Stomach (tissue), 9 donors: ENCODE measurements around the gene IL33. TPM values are rescaled to one million over a fixed set of nuclear protein-coding genes. Genes with fewer than 3 reads are reported as not detected.

ENCODE experiments used
- DNase-seq, 2 donors: peaks; one replicate each; pipeline versions ENCODE4 v3.0.0 to v3.0.0-alpha.2; 2013 to 2019
- H3K27ac ChIP-seq, 5 donors: fragments of 200-600 bp in 4 of 5; sonication (generic) in 4 of 5; one replicate each; pipeline ENCODE4 v1.5.1; 2013 to 2019; ENCODE audit warnings: mild to moderate bottlenecking in 1 of 5, moderate library complexity in 1 of 5
- H3K27me3 ChIP-seq, 3 donors: fragments of 200-600 bp; sonication (generic); one replicate each; pipeline ENCODE4 v1.5.1; 2017 to 2019; ENCODE audit warnings: mixed run types in 1 of 3
- H3K36me3 ChIP-seq, 4 donors: fragments of 200-600 bp; sonication (generic); 1 replicate in 3 of 4; 2 replicates in 1 of 4; pipeline ENCODE4 v1.5.1; 2016 to 2019
- H3K4me1 ChIP-seq, 4 donors: fragments of 200-600 bp; sonication (generic); one replicate each; pipeline ENCODE4 v1.5.1; 2016 to 2019
- H3K4me3 ChIP-seq, 4 donors: fragments of 200-600 bp; sonication (generic) in 3 of 4; one replicate each; pipeline ENCODE4 v1.5.1; 2016 to 2019; ENCODE audit warnings: mild to moderate bottlenecking in 1 of 4
- H3K9me3 ChIP-seq, 4 donors: fragments of 200-600 bp; sonication (generic); one replicate each; pipeline ENCODE4 v1.5.1; 2016 to 2019
- EP300 ChIP-seq: sonication (generic); formaldehyde crosslinking; IDR thresholded peaks from one replicate; pipeline ENCODE4 v1.6.1; 2017; ENCODE audit warnings: antibody characterized with exemption
- POLR2A ChIP-seq, 4 donors: fragments of 450-650 bp; IDR thresholded peaks; one replicate each; pipeline ENCODE4 v1.6.1; 2016; ENCODE audit warnings: antibody characterized with exemption in 4 of 4, control low read depth in 2 of 4, mild to moderate bottlenecking in 1 of 4, moderate library complexity in 1 of 4
- POLR2AphosphoS5 ChIP-seq, 3 donors: sonication (generic); formaldehyde crosslinking; IDR thresholded peaks; one replicate each; pipeline ENCODE4 v1.6.1; 2016; ENCODE audit warnings: antibody characterized with exemption in 3 of 3
- WGBS, 5 donors: extraction: QIAGEN DNeasy Blood & Tissue Kit in 3 of 5; methylation state at CpG; one replicate each; pipeline versions ENCODE4 v1.1.5 to v1.1.7; 2013 to 2018; 5-methylcytosine and 5-hydroxymethylcytosine counted together
- intact Hi-C: fragments of 100-400 bp; cut with DNase I; formaldehyde crosslinking; loops from one replicate; pipeline ENCODE4 v1.15.1; 2023; ENCODE audit warnings: low total_unique reads
- polyA plus RNA-seq, 3 donors: library from polyadenylated mRNA; stranded (reverse); fragments of 200-250 nt; gene quantifications; one replicate each; pipeline ENCODE4 v1.2.3, GENCODE V29; 2013
- total RNA-seq, 5 donors: library from RNA; depleted of rRNA; stranded (reverse); fragments of >200 nt; gene quantifications; one replicate each; pipeline versions ENCODE4 v1.1.0 to v1.2.3, GENCODE V29; 2014 to 2016
- TF ChIP-seq, protein P1 (sequence below), 7 experiments: fragments of 450-650 bp in 4 of 7; fragments of 200-600 bp in 3 of 7; sonication (generic) in 3 of 7; IDR thresholded peaks; one replicate each; pipeline ENCODE4 v1.5.1; 2016 to 2019; ENCODE audit warnings: antibody characterized with exemption in 7 of 7, control low read depth in 2 of 7, mild to moderate bottlenecking in 1 of 7
- donor health status: healthy with polysubstance abuse.
- donor health status: Bipolar disorder and iron deficiency.
- donor health status: healthy.

Gene IL33
- total and polyA plus RNA-seq, 8 donors = 2.9 to 189 (median 26.7) TPM

GRCh38 chr9:6270896-6271295 lies 55.3 kb downstream of the IL33 start:
- WGBS, 5 donors = 26 to 61% (median 41%) methylated on average over 1 of the region's 1 CpG
- H3K27ac ChIP-seq = peak overlapping the region in 3 of 5 donors; percentile 50 to 63 (median 56)
- no peak for DNase-seq
- H3K4me3 ChIP-seq = no peak overlapping the region
- H3K36me3 ChIP-seq = no peaks in the 10 kb centered on the region
- no peaks in the 10 kb centered on the region for H3K9me3 ChIP-seq
- H3K4me1 ChIP-seq = peaks cover 19 to 32% (median 25%) of the 10 kb centered on the region in 4 donors
- TF ChIP-seq, protein P1, sequence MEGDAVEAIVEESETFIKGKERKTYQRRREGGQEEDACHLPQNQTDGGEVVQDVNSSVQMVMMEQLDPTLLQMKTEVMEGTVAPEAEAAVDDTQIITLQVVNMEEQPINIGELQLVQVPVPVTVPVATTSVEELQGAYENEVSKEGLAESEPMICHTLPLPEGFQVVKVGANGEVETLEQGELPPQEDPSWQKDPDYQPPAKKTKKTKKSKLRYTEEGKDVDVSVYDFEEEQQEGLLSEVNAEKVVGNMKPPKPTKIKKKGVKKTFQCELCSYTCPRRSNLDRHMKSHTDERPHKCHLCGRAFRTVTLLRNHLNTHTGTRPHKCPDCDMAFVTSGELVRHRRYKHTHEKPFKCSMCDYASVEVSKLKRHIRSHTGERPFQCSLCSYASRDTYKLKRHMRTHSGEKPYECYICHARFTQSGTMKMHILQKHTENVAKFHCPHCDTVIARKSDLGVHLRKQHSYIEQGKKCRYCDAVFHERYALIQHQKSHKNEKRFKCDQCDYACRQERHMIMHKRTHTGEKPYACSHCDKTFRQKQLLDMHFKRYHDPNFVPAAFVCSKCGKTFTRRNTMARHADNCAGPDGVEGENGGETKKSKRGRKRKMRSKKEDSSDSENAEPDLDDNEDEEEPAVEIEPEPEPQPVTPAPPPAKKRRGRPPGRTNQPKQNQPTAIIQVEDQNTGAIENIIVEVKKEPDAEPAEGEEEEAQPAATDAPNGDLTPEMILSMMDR (IDR thresholded peaks at IDR 0.05) = no peak
- no peak for TF ChIP-seq POLR2A (IDR thresholded peaks at IDR 0.05)
- peak in 1 of 3 donors; percentile 17 for TF ChIP-seq POLR2AphosphoS5 (IDR thresholded peaks at IDR 0.05)
- no peak for TF ChIP-seq EP300
- H3K27me3 ChIP-seq = no peaks in the 10 kb centered on the region
- intact Hi-C loops = no loop called here

GRCh38 chr9:6271508-6272228 lies 56.1 kb downstream of the IL33 start:
- no peak for TF ChIP-seq POLR2A (IDR thresholded peaks at IDR 0.05)
- no peak for TF ChIP-seq POLR2AphosphoS5 (IDR thresholded peaks at IDR 0.05)
- no peak for TF ChIP-seq EP300
- TF ChIP-seq, protein P1 (IDR thresholded peaks at IDR 0.05) = no peak
- DNase-seq = no peak
- H3K4me1 ChIP-seq = peaks cover 19 to 32% (median 25%) of the 10 kb centered on the region in 4 donors
- 37 to 43% (median 41%) methylated on average over 3 of the region's 3 CpGs for WGBS, 5 donors
- no peaks in the 10 kb centered on the region for H3K9me3 ChIP-seq
- no peaks in the 10 kb centered on the region for H3K27me3 ChIP-seq
- intact Hi-C loops = no loop called here
- no peak overlapping the region for H3K4me3 ChIP-seq
- peak overlapping the region in 3 of 5 donors; percentile 50 to 63 (median 56) for H3K27ac ChIP-seq
- no peaks in the 10 kb centered on the region for H3K36me3 ChIP-seq

- DNase-seq = peak; percentile 34 to 76
- no peaks in the 10 kb centered on the region for H3K36me3 ChIP-seq
- no peak overlapping the region for H3K4me3 ChIP-seq
- H3K27me3 ChIP-seq = no peaks in the 10 kb centered on the region
- TF ChIP-seq POLR2AphosphoS5 (IDR thresholded peaks at IDR 0.05) (peak; percentile 47 to 89 (median 67)), EP300 (no peak)
- H3K9me3 ChIP-seq = no peaks in the 10 kb centered on the region
- intact Hi-C loops = no loop called here
- peak overlapping the region in 4 of 5 donors; percentile 9 to 63 (median 53) for H3K27ac ChIP-seq
- peaks cover 19 to 32% (median 25%) of the 10 kb centered on the region in 4 donors for H3K4me1 ChIP-seq
These were observed 56.6 kb downstream of the IL33 start for GRCh38 chr9:6272229-6272598.

DNA sequence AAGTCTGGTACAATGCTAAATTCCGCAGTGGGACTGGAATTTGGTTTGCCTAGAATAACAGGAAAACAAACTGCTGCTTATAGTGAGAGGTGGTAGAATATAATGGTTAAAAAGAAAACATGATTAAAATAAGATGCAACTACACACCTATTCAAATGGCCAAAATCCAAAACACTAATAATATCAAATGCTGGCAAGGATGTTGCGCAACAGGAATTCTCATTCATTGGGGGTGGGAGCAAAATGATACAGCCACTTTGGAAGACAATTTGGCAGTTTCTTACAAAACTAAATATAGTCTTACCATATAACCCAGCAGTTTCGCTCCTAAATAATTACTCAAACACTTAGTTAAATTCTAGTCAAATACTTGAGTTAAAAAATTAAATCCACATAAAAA lies 61.8 kb downstream of the IL33 start:
- no peaks in the 10 kb centered on the region for H3K27me3 ChIP-seq
- peaks cover 5 to 7% (median 6%) of the 10 kb centered on the region in 4 donors for H3K4me1 ChIP-seq
- H3K27ac ChIP-seq = no peak overlapping the region
- H3K36me3 ChIP-seq = no peaks in the 10 kb centered on the region
- TF ChIP-seq, protein P1 (IDR thresholded peaks at IDR 0.05) = no peak
- TF ChIP-seq POLR2A (IDR thresholded peaks at IDR 0.05) (no peak), POLR2AphosphoS5 (IDR thresholded peaks at IDR 0.05) (no peak), EP300 (no peak)
- intact Hi-C loops = no loop called here
- H3K4me3 ChIP-seq = no peak overlapping the region
- no peaks in the 10 kb centered on the region for H3K9me3 ChIP-seq
- 62 to 81% (median 67%) methylated on average over 3 of the region's 3 CpGs for WGBS, 5 donors
- DNase-seq = no peak

- H3K27me3 ChIP-seq = no peaks in the 10 kb centered on the region
- TF ChIP-seq EP300 (no peak), POLR2A (IDR thresholded peaks at IDR 0.05) (no peak), POLR2AphosphoS5 (IDR thresholded peaks at IDR 0.05) (no peak)
- TF ChIP-seq, protein P1 (IDR thresholded peaks at IDR 0.05) = no peak
- H3K4me3 ChIP-seq = no peak overlapping the region
- no peak overlapping the region for H3K27ac ChIP-seq
- no peaks in the 10 kb centered on the region for H3K36me3 ChIP-seq
- DNase-seq = no peak
- no peaks in the 10 kb centered on the region for H3K9me3 ChIP-seq
- WGBS, 5 donors = 13 to 57% (median 24%) methylated on average over 2 of the region's 2 CpGs
- intact Hi-C loops = loop anchor here (10.0 kb wide), 1 partner anchor 107 kb away; no protein-coding TSS in a partner anchor
- H3K4me1 ChIP-seq = no peaks in the 10 kb centered on the region
These were observed 86.3 kb downstream of the IL33 start for GRCh38 chr9:6301858-6302257.
